ENCODE data around the gene PDHA1. TPM values are rescaled to one million over a fixed set of nuclear protein-coding genes. Genes with fewer than 3 reads are reported as not detected.

The PDHA1 gene
- total and polyA plus RNA-seq, 4 donors, result 93.7 to 125 (median 108) TPM

GRCh38 chrX:19347916-19348315, 4.2 kb downstream of the PDHA1 start:
- ATAC-seq (ENCODE audit: insufficient read depth, low FRiP score) (no peak), DNase-seq (no peak)
- Histone ChIP-seq H3K4me3 (no peak overlapping the region), H3K27ac (ENCODE audit: low read depth in 1 of 2, low read length in 1 of 2) (no peak overlapping the region), H3K9ac (ENCODE audit: insufficient read depth in 1 of 2, low read length in 2 of 2) (no peak overlapping the region), H3K36me3 (ENCODE audit: control insufficient read depth in 4 of 4, insufficient read depth in 4 of 4, low read length in 4 of 4) (peaks cover 0 to 16% (median 4%) of the 10 kb centered on the region in 4 donors), H3K9me3 (ENCODE audit: control insufficient read depth in 4 of 4, insufficient read depth in 3 of 4, low read length in 3 of 4) (no peaks in the 10 kb centered on the region), H3K4me1 (ENCODE audit: control insufficient read depth in 5 of 5, insufficient read depth in 5 of 5, low read length in 5 of 5) (peaks cover 0 to 7% (median 2%) of the 10 kb centered on the region in 5 donors), H3K27me3 (ENCODE audit: control insufficient read depth in 3 of 3, insufficient read depth in 3 of 3, low read length in 2 of 3) (peaks cover 0 to 3% (median 0%) of the 10 kb centered on the region in 3 donors)
- WGBS, 2 donors, result 68 to 74% methylated on average over 3 of the region's 3 CpGs
- TF ChIP-seq, protein P1, sequence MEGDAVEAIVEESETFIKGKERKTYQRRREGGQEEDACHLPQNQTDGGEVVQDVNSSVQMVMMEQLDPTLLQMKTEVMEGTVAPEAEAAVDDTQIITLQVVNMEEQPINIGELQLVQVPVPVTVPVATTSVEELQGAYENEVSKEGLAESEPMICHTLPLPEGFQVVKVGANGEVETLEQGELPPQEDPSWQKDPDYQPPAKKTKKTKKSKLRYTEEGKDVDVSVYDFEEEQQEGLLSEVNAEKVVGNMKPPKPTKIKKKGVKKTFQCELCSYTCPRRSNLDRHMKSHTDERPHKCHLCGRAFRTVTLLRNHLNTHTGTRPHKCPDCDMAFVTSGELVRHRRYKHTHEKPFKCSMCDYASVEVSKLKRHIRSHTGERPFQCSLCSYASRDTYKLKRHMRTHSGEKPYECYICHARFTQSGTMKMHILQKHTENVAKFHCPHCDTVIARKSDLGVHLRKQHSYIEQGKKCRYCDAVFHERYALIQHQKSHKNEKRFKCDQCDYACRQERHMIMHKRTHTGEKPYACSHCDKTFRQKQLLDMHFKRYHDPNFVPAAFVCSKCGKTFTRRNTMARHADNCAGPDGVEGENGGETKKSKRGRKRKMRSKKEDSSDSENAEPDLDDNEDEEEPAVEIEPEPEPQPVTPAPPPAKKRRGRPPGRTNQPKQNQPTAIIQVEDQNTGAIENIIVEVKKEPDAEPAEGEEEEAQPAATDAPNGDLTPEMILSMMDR (IDR thresholded peaks at IDR 0.05; ENCODE audit: control extremely low read depth, extremely low read depth), result no peak

DNA sequence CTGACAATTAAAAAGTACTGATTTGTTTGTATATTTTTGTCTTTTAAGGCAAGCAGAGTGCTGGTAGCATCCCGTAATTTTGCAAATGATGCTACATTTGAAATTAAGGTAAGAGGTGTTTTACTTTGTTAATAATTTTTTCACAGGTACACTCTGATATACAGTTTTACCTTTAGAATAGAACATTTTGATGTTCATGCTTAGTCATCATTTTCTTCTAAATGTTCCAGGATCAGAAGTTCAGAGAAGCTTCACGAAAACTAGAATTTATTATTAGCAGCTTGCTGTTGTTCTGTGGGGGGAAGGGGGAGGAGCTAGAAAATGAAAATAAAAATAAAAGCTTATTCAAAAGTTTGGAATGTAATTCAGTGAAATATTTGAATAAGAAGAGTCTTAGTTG, 5.5 kb downstream of the PDHA1 start:
- peaks cover 0 to 3% (median 0%) of the 10 kb centered on the region in 3 donors for H3K27me3 ChIP-seq (ENCODE audit: control insufficient read depth in 3 of 3, insufficient read depth in 3 of 3, low read length in 2 of 3)
- TF ChIP-seq, protein P1 (IDR thresholded peaks at IDR 0.05; ENCODE audit: control extremely low read depth, extremely low read depth), result no peak
- H3K4me3 ChIP-seq, result no peak overlapping the region
- H3K27ac ChIP-seq (ENCODE audit: low read depth in 1 of 2, low read length in 1 of 2), result no peak overlapping the region
- no peak overlapping the region for H3K9ac ChIP-seq (ENCODE audit: insufficient read depth in 1 of 2, low read length in 2 of 2)
- WGBS, 2 donors, result 84 to 88% methylated on average over 2 of the region's 2 CpGs
- peaks cover 0 to 21% (median 10%) of the 10 kb centered on the region in 4 donors for H3K36me3 ChIP-seq (ENCODE audit: control insufficient read depth in 4 of 4, insufficient read depth in 4 of 4, low read length in 4 of 4)
- H3K9me3 ChIP-seq (ENCODE audit: control insufficient read depth in 4 of 4, insufficient read depth in 3 of 4, low read length in 3 of 4), result no peaks in the 10 kb centered on the region
- peaks cover 0 to 6% (median 2%) of the 10 kb centered on the region in 5 donors for H3K4me1 ChIP-seq (ENCODE audit: control insufficient read depth in 5 of 5, insufficient read depth in 5 of 5, low read length in 5 of 5)
- no peak for DNase-seq
- ATAC-seq (ENCODE audit: insufficient read depth, low FRiP score), result no peak

GRCh38 chrX:19350941-19351384, 7.2 kb downstream of the PDHA1 start:
- DNase-seq (no peak), ATAC-seq (ENCODE audit: insufficient read depth, low FRiP score) (no peak)
- Histone ChIP-seq H3K27ac (ENCODE audit: low read depth in 1 of 2, low read length in 1 of 2) (no peak overlapping the region), H3K9me3 (ENCODE audit: control insufficient read depth in 4 of 4, insufficient read depth in 3 of 4, low read length in 3 of 4) (no peaks in the 10 kb centered on the region), H3K4me3 (no peak overlapping the region), H3K36me3 (ENCODE audit: control insufficient read depth in 4 of 4, insufficient read depth in 4 of 4, low read length in 4 of 4) (peaks cover 0 to 25% (median 18%) of the 10 kb centered on the region in 4 donors), H3K27me3 (ENCODE audit: control insufficient read depth in 3 of 3, insufficient read depth in 3 of 3, low read length in 2 of 3) (no peaks in the 10 kb centered on the region), H3K9ac (ENCODE audit: insufficient read depth in 1 of 2, low read length in 2 of 2) (no peak overlapping the region), H3K4me1 (ENCODE audit: control insufficient read depth in 5 of 5, insufficient read depth in 5 of 5, low read length in 5 of 5) (peaks cover 0 to 2% (median 0%) of the 10 kb centered on the region in 5 donors)
- 24 to 55% methylated on average over 8 of the region's 8 CpGs for WGBS, 2 donors
- TF ChIP-seq, protein P1 (IDR thresholded peaks at IDR 0.05; ENCODE audit: control extremely low read depth, extremely low read depth), result no peak

DNA sequence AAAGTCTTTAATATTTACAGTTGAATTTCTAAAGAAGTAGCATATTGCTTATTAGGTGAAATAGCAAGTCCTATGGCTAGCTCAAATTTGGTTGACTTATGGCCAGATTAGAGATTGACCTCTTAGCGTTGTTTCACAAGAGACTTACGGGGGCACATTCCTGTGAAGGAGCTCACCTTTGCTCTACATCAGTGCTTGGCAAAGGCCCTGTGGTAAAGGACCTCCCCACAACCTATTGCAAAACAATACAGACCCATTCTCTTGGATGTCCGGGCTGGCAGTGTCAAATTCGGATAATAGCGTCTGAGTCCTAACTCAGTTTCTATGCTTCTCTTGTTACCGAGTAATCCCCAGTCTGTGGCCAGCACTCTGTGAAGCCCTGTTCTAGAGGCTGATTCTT, 10.9 kb downstream of the PDHA1 start:
- ATAC-seq (ENCODE audit: insufficient read depth, low FRiP score), result no peak
- Histone ChIP-seq H3K4me3 (no peak overlapping the region), H3K9ac (ENCODE audit: insufficient read depth in 1 of 2, low read length in 2 of 2) (no peak overlapping the region), H3K9me3 (ENCODE audit: control insufficient read depth in 4 of 4, insufficient read depth in 3 of 4, low read length in 3 of 4) (no peaks in the 10 kb centered on the region), H3K4me1 (ENCODE audit: control insufficient read depth in 5 of 5, insufficient read depth in 5 of 5, low read length in 5 of 5) (no peaks in the 10 kb centered on the region), H3K27ac (ENCODE audit: low read depth in 1 of 2, low read length in 1 of 2) (no peak overlapping the region), H3K27me3 (ENCODE audit: control insufficient read depth in 3 of 3, insufficient read depth in 3 of 3, low read length in 2 of 3) (peaks cover 0 to 4% (median 2%) of the 10 kb centered on the region in 3 donors), H3K36me3 (ENCODE audit: control insufficient read depth in 4 of 4, insufficient read depth in 4 of 4, low read length in 4 of 4) (peaks cover 7 to 44% (median 25%) of the 10 kb centered on the region in 4 donors)
- TF ChIP-seq, protein P1 (IDR thresholded peaks at IDR 0.05; ENCODE audit: control extremely low read depth, extremely low read depth), result no peak
- DNase-seq, result no peak
- WGBS, 2 donors, result 91 to 94% methylated on average over 6 of the region's 6 CpGs
